GM21737 (cell line): ENCODE data around the gene HINFP.

Source experiments
- ATAC-seq: cut with Tn5 transposase; IDR thresholded peaks from one replicate; pipeline ENCODE4 v1.9.1; 2021; ENCODE audit warnings: mild to moderate bottlenecking, moderate library complexity; ENCODE audit not compliant: unreplicated experiment

The HINFP gene, protein sequence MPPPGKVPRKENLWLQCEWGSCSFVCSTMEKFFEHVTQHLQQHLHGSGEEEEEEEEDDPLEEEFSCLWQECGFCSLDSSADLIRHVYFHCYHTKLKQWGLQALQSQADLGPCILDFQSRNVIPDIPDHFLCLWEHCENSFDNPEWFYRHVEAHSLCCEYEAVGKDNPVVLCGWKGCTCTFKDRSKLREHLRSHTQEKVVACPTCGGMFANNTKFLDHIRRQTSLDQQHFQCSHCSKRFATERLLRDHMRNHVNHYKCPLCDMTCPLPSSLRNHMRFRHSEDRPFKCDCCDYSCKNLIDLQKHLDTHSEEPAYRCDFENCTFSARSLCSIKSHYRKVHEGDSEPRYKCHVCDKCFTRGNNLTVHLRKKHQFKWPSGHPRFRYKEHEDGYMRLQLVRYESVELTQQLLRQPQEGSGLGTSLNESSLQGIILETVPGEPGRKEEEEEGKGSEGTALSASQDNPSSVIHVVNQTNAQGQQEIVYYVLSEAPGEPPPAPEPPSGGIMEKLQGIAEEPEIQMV

GRCh38 chr11:119121008-119121810 is at the start of gene HINFP:
Gene HINFP (plus strand): TSS chr11:119121580. CDS start chr11:119126945, 5,365 bp downstream.
- ATAC-seq, result peak; percentile 94

DNA sequence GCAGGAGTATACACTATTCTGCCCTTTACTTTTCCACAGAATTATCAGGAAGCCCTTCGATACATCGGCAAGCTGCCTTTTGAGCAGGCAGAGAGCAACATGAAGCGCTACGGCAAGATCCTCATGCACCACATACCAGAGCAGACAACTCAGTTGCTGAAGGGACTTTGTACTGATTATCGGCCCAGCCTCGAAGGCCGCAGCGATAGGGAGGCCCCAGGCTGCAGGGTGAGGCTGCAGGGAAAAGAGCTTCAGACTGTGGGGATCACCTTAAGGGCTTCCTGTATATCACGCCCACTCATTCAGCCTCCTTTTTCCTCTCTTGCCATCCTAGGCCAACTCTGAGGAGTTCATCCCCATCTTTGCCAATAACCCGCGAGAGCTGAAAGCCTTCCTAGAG is 43.5 kb upstream of the HINFP start:
- ATAC-seq, result no peak

- ATAC-seq, result no peak
Observed at GRCh38 chr11:119078675-119079420, 42.5 kb upstream of the HINFP start.

DNA sequence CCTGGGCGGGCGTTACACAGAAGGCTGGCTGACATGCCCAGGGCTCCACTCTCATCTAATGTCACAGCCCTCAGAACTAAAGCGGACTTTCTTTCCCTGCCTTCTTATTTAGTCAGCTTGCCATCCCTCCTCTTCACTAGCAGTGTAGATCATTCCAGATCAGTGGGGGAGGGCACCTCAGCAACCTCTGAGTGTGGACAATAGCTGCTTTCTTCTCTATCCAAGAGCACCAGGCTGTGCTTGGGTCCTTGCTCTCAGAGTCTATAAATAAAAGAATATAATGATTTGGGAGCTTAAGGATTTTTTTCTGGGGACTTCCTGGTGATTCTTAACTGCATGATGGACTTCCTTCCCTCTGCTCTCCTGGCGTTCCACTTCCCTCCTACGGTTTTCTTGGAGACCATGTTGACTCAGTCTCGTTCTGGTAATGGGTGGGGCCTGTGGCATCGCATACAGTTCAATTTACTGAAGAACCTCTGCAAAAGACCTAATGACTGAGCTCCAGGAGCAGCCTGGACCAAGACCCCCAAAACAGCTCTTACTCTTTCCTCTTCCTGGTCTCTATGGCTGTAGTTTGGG is 39.6 kb upstream of the HINFP start:
- no peak for ATAC-seq

DNA sequence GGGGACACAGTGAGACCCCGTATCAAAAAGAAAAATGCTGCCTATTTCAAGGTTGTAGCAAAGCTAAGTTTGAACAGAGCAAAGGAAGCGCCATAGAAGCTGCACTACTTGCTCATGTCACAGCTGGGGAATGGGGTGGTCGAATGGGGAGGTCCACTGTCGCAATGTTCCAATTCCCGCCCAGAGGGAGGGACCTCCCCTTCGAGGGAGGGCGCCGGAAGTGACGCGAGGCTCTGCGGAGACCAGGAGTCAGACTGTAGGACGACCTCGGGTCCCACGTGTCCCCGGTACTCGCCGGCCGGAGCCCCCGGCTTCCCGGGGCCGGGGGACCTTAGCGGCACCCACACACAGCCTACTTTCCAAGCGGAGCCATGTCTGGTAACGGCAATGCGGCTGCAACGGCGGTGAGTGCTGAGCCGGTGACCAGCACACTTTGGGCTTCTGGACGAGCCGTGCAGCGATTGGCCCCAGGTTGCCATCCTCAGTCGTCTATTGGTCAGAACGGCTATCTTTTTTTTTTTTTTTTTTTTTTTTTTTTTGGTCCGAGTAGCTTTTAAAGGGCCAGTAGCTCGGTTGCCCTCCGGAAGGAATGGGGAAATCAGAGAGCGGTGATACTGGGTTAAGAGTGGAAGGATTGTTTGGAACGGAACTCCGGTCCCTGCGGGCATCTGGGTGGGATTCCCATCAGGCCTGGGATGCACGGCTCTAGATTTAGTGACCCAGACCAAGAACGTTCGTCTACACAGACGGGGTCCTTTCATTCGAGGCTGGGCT is 36.5 kb upstream of the HINFP start, which contains the start of gene HMBS:
Gene HMBS, plus strand, starts transcription at position 219 of the 774 bp plus-strand sequence. Its CDS starts 153 bp downstream, at position 372.
- peak; percentile 80 for ATAC-seq

- ATAC-seq, result peak; percentile 14
Observed at GRCh38 chr11:119085437-119085847, 35.9 kb upstream of the HINFP start.

GRCh38 chr11:119087123-119087522 is 34.3 kb upstream of the HINFP start:
- ATAC-seq, result no peak

DNA sequence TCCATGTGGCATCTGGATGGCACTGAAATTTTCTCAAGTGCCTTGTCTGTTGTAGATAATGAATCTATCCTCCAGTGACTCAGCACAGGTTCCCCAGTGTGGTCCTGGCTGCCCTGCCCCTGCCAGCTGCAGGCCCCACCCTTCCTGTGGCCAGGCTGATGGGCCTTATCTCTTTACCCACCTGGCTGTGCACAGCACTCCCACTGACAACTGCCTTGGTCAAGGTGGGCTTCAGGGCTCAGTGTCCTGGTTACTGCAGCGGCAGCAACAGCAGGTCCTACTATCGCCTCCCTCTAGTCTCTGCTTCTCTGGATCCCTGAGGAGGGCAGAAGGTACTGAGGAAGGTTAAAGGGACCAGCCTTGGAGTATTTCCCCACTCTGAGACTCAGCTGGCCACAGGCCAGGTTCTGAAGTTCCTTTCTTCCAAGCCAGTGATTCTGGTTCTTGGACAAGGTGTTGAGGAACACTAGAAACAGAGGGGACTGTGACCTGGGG is 33.6 kb upstream of the HINFP start:
- no peak for ATAC-seq

DNA sequence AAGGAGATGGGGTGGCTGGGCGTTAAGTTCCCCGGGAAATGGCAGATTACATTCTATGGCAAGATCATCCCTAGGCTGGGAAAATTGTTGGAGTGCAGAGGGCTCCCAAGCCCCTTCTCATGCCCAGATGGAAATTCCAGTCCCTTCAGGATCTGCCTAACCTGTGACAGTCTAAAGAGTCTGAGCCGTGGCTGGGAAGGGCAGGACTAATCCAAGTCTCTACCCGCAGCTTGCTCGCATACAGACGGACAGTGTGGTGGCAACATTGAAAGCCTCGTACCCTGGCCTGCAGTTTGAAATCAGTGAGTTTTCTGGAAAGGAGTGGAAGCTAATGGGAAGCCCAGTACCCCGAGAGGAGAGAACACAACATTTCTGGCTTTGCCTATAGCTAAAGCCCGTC is 33.0 kb upstream of the HINFP start:
- no peak for ATAC-seq

DNA sequence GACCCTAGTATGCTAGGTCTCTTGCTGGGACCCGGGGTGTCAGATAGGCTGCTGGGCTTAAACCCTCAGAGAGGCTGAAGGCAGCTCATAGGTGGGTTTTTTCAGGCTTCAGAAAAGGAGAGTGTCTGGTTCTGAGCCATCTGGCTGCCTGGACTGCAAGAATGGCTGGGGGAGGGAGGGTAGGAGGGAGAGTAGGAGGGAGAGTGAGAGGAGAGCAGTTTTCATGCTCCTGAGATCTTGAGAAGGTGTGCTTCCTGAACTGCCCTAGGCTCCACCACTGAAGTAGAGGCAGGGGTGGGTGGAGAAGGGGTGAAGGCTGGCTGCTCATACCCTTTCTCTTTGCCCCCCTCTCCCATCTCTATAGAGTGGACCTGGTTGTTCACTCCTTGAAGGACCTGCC is 32.1 kb upstream of the HINFP start:
- ATAC-seq, result no peak

DNA sequence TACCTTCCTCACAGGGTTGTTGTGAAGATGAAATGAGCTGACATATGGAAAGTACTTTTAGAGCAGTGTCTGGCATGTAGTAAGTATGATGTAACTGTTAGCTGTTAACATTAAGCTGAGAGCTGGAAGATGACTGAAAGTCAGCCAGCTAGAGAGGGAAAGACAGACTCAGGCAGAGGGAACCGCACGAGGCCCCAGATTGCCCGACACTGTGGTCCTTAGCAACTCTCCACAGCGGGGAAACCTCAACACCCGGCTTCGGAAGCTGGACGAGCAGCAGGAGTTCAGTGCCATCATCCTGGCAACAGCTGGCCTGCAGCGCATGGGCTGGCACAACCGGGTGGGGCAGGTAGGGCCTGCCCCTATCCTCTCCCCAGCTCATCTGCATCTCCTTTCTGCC is 30.2 kb upstream of the HINFP start:
- no peak for ATAC-seq

DNA sequence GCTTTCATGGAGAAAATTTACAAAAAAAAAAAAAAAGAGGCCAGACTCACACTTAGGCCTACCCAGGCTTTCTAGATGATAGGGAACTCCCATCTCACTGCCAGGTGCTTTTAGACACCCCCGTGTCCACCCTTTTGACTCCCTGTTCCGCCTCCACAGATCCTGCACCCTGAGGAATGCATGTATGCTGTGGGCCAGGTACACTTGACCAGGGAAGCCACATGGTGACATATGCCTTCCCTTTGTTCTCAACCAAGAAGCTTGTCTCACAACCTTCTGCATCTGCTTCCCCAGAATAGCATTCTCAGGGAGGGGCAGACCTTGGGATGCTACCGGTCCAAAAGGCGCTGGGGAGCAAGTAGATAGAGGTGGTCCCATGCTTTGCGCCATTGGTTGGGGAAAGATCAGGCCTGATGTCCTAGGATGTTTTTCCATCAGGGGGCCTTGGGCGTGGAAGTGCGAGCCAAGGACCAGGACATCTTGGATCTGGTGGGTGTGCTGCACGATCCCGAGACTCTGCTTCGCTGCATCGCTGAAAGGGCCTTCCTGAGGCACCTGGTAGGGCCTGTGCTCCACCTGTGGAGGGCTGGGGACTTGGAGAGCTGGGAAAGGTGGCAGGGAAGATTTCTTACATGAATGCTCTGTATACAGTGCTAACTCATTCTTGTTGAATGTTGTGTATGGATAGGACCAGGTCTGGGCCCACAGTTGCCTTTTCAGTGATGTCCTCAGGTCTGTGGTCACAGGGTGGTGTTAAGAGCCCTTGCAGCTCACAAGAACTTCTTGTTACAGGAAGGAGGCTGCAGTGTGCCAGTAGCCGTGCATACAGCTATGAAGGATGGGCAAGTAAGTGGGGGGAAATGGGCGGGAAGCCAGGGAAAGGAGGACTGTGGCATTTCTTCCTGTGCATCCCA is 29.2 kb upstream of the HINFP start:
- no peak for ATAC-seq

- no peak for ATAC-seq
Observed at GRCh38 chr11:119092880-119093842, 28.2 kb upstream of the HINFP start.

DNA sequence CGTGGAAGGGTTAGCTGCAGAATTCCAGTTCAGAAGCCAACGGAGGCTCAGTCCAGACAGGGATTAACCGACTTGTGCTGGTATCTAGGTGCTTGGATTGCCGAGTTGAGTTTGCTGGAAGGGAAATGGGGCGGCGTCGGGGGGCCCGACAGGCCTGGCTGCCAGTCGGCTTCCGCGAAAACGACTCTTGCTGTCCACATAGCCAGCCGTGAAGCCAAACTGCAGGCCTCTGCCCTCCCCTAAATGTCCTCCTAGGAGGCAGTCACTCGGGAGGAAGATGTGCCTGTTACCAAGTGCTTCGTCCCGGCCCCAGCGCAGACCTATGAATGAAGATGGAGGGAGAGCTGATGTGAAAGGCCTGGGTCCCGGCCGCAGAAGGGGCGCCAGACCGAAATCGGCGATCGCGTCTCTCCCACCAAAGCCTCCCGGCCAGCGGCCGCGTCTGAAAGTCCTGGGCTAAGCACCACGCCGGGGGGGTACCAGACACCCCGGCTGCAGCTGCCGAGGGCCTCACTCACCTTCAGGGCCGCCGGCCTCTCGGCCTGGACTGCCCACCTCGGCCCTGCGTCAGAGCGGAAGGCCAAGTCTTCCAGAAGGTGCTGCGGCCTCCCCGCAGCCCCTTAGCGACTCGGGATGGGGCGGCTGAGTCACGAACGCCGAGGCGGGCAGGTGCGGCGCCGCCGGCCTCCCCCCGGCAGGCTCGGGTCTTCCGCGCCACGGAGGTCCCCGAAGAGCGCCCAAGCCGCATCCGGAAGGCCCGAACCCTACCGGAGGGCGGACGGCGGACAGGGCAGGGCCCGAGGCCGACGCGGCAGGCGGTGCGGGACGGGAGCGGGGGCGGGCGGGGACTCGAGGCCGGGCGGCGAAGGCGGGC is 27.2 kb upstream of the HINFP start:
- ATAC-seq, result peak; percentile 12

DNA sequence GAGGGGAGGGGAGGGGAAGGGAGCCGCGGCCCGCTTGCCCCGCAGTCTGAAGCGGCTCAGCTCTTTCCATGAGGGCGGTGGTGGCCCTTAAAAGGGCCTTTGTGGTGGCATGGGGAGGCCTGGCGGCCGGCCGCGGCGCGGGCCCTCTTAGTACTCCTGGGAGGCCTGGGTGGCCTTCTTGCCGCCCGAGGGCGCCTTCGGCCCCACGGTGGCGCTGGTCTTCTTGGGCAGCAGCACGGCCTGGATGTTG is 26.6 kb upstream of the HINFP start:
- ATAC-seq, result peak; percentile 37

GRCh38 chr11:119095066-119095880 is 26.1 kb upstream of the HINFP start:
- peak; percentile 73 for ATAC-seq
